ENCODE results near the gene FILIP1L.

Gene FILIP1L

DNA sequence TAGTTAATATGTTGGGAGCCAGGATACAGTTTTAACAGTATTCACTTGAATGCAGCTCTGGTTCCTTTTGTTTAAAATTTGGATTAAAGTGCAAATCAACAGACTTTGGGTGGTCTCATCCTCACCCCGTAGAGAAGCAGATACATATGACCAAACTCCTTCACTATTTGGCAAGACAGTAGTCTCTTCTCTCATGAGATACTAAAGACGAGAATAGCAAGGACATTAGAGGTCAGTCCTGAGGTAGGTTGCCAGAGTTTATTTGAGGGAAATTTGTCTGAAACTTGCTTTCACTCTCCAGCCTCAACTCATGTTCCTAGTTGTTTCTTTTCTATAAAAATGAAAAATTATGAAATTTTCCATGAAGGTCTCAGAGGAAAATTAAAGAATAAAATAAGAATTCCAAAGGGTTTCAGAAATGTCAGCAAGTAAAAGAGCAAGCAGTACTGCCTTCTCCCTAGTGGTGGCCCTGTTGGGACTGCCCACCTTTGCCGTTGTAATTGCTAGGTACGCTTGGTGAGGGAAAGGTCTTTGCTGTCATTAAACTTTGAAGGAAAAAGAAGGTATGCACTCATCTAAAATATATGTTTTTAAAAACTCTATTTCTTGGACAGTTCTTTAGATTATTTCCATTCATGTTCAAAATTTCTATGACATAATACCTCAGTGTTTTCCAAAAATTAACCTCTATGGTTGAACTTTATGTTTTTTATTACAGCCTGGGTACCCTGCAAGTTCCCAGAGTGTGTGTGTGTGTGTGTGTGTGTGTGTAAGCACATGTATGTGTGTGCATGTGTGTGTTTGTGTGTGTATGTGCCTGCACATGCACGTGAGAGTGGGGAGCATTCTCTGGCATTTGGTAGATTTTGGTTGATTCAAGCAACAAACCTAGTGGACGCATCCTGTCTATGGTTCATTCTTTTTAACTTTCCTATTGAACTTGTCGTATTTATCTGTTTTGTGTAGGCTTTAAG lies 185.2 kb downstream of the FILIP1L start:
- ATAC-seq (replicated peaks; ENCODE audit: extremely low read depth, poor library complexity, severe bottlenecking), result no peak
- DNase-seq (ENCODE audit: low spot score in 2 of 2), result no peak
- Mint-ChIP-seq H3K4me3 (no peak overlapping the region), H3K36me3 (ENCODE audit: insufficient read depth) (peaks cover 1% of the 10 kb centered on the region), H3K4me1 (no peaks in the 10 kb centered on the region), H3K27ac (ENCODE audit: low read depth) (no peak overlapping the region), H3K9me3 (no peaks in the 10 kb centered on the region), H3K27me3 (no peaks in the 10 kb centered on the region)

DNA sequence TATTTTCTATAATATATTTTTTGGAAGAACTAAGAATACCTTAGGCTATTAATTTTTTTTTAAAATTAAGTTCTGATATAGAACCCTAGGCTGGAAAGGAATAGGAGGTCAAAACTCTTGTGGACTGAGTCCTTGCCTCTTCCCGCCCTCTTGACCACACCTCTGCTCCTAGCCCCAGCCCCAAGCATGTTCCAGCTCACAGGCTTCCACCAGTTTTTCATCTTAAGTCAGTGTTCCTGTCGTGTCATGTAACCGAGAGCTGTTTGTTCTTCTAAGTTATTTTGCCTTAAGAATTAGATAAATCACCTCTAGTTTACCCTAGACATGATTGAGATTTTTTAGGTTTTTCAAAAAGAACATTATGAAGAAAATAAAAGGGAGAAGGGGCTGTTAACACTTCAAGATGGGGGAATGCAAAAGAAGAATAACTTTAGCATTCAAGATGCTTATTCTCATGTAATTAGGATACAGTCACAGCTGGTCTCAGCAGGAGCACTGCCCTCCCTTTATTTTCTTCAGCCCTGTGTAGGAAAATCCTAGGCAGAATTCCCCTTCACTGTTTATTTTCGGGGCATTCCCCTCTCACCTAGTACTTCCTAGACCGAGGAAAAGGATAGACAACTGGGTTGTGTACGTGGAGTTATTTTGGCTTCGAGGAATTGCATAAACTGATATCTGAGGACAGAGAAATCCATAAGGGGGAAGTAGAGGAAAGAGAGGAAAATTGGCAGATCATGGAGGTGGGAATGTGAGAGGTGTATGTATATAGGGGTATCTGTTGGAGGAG lies 186.4 kb downstream of the FILIP1L start:
- Mint-ChIP-seq H3K9me3 (no peaks in the 10 kb centered on the region), H3K4me3 (no peak overlapping the region), H3K27me3 (no peaks in the 10 kb centered on the region), H3K4me1 (peaks cover 8% of the 10 kb centered on the region), H3K36me3 (ENCODE audit: insufficient read depth) (peaks cover 1% of the 10 kb centered on the region), H3K27ac (ENCODE audit: low read depth) (no peak overlapping the region)
- no peak for ATAC-seq (replicated peaks; ENCODE audit: extremely low read depth, poor library complexity, severe bottlenecking)
- DNase-seq (ENCODE audit: low spot score in 2 of 2), result no peak

DNA sequence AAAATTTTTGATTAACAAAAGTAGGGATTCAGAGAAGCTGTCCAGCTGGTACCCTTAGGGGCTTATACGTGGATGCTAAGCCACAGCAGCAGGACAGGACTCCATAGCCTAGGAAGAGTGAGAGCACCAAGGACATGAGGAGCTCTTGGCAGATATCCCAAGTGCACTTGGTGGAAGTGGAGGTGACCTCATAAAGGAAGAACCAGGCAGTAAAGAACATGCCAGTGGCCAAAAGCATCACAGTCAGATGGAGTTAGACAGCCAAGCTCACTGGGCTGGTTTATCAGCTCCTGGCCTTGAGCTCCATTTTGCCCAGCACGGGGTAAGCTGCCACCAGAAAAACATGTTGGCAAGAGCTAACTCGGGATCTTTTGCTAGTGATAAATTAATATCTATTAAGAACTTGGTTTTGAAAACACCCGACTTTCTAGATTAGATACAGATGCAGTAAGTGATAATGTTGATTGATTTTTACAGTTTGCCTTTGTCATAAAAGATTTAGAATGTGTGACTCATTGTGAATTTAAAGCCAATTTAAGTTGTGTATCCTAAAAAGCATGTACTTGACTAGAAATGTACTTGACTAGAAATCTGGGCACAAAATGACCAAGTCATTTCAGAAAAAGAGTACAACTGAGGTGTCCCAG lies 188.6 kb downstream of the FILIP1L start:
- no peak for DNase-seq (ENCODE audit: low spot score in 2 of 2)
- no peaks in the 10 kb centered on the region for H3K9me3 Mint-ChIP-seq
- peaks cover 15% of the 10 kb centered on the region for H3K4me1 Mint-ChIP-seq
- H3K4me3 Mint-ChIP-seq, result no peak overlapping the region
- no peak for ATAC-seq (replicated peaks; ENCODE audit: extremely low read depth, poor library complexity, severe bottlenecking)
- H3K27ac Mint-ChIP-seq (ENCODE audit: low read depth), result no peak overlapping the region
- no peaks in the 10 kb centered on the region for H3K36me3 Mint-ChIP-seq (ENCODE audit: insufficient read depth)
- H3K27me3 Mint-ChIP-seq, result no peaks in the 10 kb centered on the region

DNA sequence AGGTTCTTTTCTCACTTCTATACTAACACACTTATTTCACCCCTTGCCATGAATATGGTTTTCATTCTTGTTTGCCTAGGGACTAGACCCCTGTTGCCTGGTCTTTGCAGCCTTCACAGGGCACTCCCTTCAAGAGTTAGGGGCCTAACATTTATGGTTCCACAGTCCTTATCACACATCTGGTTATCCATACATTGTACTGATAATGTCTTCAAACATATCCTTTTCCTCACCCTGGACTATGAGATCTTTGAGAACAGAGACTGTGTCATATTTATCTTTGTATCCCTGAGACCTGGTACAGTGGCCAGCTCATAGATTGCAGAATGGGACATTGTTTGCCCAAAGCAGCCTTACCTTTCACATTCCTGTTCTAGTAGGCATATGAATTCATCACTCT lies 190.4 kb downstream of the FILIP1L start:
- no peaks in the 10 kb centered on the region for H3K27me3 Mint-ChIP-seq

DNA sequence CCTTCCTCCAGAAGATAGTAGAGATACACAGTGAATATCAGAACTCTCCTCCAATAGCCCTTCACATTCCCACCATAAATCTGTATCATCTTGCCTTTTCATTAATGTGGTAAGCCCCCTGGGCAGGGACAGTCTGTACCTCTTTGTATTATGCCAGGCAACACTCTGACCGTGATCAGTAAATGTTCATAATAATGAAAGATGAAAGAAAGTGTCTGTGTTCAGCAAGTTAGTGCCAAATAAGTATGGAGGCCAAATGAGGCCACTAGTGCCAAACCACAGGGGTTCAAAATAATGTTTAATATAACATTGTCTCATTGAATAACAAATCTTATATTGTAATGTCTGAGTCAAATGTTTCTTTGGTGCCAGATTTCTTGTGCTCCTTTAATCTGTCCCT lies 192.3 kb downstream of the FILIP1L start:
- no peaks in the 10 kb centered on the region for H3K36me3 Mint-ChIP-seq (ENCODE audit: insufficient read depth)
- ATAC-seq (replicated peaks; ENCODE audit: extremely low read depth, poor library complexity, severe bottlenecking) (no peak), DNase-seq (ENCODE audit: low spot score in 2 of 2) (no peak)
- H3K9me3 Mint-ChIP-seq, result no peaks in the 10 kb centered on the region
- H3K27me3 Mint-ChIP-seq, result no peaks in the 10 kb centered on the region
- H3K4me3 Mint-ChIP-seq, result no peak overlapping the region
- no peak overlapping the region for H3K27ac Mint-ChIP-seq (ENCODE audit: low read depth)
- peaks cover 16% of the 10 kb centered on the region for H3K4me1 Mint-ChIP-seq

More for the DNA sequence above, 190.4 kb downstream of the FILIP1L start:
- no peak overlapping the region for H3K27ac Mint-ChIP-seq (ENCODE audit: low read depth)
- H3K36me3 Mint-ChIP-seq (ENCODE audit: insufficient read depth), result no peaks in the 10 kb centered on the region
- ATAC-seq (replicated peaks; ENCODE audit: extremely low read depth, poor library complexity, severe bottlenecking) (no peak), DNase-seq (ENCODE audit: low spot score in 2 of 2) (no peak)
- H3K9me3 Mint-ChIP-seq, result no peaks in the 10 kb centered on the region
- no peak overlapping the region for H3K4me3 Mint-ChIP-seq
- H3K4me1 Mint-ChIP-seq, result peaks cover 16% of the 10 kb centered on the region

DNA sequence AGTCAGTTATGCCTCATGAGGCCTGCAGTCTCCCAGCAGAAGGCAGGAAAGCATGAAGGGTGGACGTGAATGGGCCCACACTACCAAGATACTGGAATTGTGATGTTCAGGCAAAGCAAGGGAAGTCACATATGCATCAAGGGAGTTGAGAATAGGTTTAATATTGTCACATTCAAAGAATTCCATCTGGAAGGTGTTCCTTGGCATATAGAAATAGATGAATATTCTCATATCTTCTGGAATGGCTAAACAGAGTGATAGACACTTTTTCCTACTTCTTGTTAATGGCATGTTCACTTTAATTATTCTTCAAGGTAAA lies 193.0 kb downstream of the FILIP1L start:
- peaks cover 16% of the 10 kb centered on the region for H3K4me1 Mint-ChIP-seq
- H3K36me3 Mint-ChIP-seq (ENCODE audit: insufficient read depth), result peaks cover 1% of the 10 kb centered on the region
- H3K27me3 Mint-ChIP-seq, result no peaks in the 10 kb centered on the region
- H3K4me3 Mint-ChIP-seq, result no peak overlapping the region
- no peak overlapping the region for H3K27ac Mint-ChIP-seq (ENCODE audit: low read depth)
- no peaks in the 10 kb centered on the region for H3K9me3 Mint-ChIP-seq
- no peak for ATAC-seq (replicated peaks; ENCODE audit: extremely low read depth, poor library complexity, severe bottlenecking)
- DNase-seq (ENCODE audit: low spot score in 2 of 2), result no peak

DNA sequence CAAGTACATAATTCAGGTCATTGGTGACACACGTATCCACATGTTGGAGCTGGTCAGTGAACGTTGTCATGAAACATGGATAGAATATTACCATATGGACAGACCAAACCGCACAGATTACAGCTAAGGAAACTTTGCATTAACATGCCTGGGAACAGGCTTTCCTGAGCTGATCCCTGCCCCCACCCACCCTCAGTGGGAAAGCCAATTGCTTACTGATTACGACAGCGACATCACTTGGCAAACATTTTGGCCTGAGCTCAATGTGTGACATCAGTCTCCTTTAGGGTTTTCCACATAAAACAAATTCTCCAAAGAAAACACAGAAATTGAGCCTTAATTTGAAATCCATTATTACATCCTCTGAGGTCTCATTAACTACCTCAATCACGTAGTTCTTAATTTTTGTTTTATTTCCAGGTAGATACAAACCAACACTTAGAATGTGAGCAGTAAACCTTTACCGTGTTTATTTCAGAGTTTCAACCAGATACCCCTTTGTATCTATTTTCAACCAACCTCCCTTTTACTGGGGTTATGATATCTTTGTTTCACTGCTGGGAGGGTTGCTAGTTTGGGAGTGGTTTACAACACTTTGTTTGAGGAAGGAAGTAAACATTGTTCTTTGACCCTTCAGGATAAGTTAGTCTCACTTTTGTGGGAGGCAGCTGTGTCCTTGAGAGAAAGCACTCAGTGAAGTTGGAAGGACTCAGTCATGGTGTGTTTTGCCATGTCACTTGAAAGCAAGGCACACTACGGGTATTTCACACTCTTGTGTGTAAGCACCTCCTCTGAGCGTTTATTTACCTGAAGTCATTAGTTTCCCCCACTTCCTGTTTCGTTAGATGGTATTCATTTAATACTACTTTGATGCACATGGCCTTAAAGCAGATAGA lies 193.6 kb downstream of the FILIP1L start:
- Mint-ChIP-seq H3K27me3 (no peaks in the 10 kb centered on the region), H3K4me1 (peaks cover 16% of the 10 kb centered on the region), H3K36me3 (ENCODE audit: insufficient read depth) (peaks cover 1% of the 10 kb centered on the region), H3K9me3 (no peaks in the 10 kb centered on the region), H3K27ac (ENCODE audit: low read depth) (no peak overlapping the region), H3K4me3 (no peak overlapping the region)
- ATAC-seq (replicated peaks; ENCODE audit: extremely low read depth, poor library complexity, severe bottlenecking) (no peak), DNase-seq (ENCODE audit: low spot score in 2 of 2) (no peak)

DNA sequence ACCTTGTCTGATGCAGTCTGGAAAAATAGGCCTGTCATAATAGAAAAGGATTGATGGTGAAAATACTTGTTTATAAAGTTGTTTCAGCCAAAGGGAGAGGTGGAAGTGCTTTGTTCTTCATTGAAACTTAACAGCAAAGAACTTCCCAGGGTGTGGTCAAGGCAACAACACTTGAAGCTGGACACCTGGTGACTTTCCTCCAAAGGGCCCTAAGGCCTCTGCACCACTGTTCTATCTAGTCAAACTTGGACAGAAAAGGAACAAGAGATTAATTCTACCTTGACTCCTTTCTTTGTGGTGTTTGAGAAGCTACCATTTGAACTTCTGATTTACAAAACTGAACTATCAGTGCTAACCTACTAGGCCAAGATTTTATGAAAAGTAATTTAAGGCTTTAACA lies 194.6 kb downstream of the FILIP1L start:
- Mint-ChIP-seq H3K27me3 (no peaks in the 10 kb centered on the region), H3K27ac (ENCODE audit: low read depth) (no peak overlapping the region), H3K36me3 (ENCODE audit: insufficient read depth) (peaks cover 1% of the 10 kb centered on the region), H3K9me3 (no peaks in the 10 kb centered on the region), H3K4me1 (peaks cover 16% of the 10 kb centered on the region), H3K4me3 (no peak overlapping the region)
- ATAC-seq (replicated peaks; ENCODE audit: extremely low read depth, poor library complexity, severe bottlenecking) (no peak), DNase-seq (ENCODE audit: low spot score in 2 of 2) (no peak)

DNA sequence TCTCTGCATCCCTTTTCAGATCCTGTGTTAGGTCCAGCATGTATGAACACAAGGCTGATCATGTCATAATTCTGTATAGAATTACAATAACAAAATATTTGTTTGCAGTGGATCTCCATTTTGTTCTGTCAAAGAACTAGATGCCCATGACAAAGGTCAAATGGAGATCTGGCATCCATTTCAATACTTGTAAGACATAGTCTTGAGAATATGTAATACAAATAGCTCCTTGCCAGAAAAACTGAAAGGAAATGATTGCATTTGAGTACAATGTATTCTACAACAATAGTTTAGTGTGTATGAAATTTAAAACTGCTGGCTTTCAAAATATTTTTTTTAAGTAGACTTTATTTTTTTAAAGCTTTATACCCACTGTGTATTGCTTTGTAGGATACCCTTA lies 195.6 kb downstream of the FILIP1L start:
- no peak for ATAC-seq (replicated peaks; ENCODE audit: extremely low read depth, poor library complexity, severe bottlenecking)
- peaks cover 16% of the 10 kb centered on the region for H3K4me1 Mint-ChIP-seq
- no peaks in the 10 kb centered on the region for H3K9me3 Mint-ChIP-seq
- H3K4me3 Mint-ChIP-seq, result no peak overlapping the region
- H3K36me3 Mint-ChIP-seq (ENCODE audit: insufficient read depth), result peaks cover 1% of the 10 kb centered on the region
- no peak overlapping the region for H3K27ac Mint-ChIP-seq (ENCODE audit: low read depth)
- H3K27me3 Mint-ChIP-seq, result no peaks in the 10 kb centered on the region
- DNase-seq (ENCODE audit: low spot score in 2 of 2), result no peak

DNA sequence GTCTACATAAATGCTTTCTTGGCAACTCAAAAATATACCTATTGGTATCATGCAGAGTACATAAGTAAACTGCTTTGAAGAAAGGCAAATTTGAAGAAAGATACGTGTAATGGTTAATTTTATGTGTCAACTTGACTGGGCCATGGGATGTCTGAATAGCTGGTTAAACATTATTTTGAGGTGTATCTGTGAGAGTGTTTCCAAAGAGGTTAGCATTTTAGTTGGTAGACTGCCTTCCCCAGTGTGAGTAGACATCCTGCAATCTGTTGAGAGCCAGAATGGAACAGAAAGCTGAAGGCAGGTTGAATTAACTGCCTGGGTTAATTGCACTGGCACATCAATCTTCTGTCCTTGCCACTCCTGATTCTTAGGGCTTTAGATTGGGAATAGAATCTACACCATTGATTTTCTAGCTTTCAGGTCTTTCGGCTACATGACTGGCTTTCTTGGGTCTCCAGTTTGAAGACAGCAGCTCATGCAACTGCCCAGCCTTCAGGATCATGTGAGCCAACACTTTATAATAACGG lies 198.3 kb downstream of the FILIP1L start:
- peaks cover 3% of the 10 kb centered on the region for H3K4me1 Mint-ChIP-seq
- no peaks in the 10 kb centered on the region for H3K9me3 Mint-ChIP-seq
- H3K4me3 Mint-ChIP-seq, result no peak overlapping the region
- peaks cover 1% of the 10 kb centered on the region for H3K36me3 Mint-ChIP-seq (ENCODE audit: insufficient read depth)
- DNase-seq (ENCODE audit: low spot score in 2 of 2) (no peak), ATAC-seq (replicated peaks; ENCODE audit: extremely low read depth, poor library complexity, severe bottlenecking) (no peak)
- H3K27ac Mint-ChIP-seq (ENCODE audit: low read depth), result no peak overlapping the region
- H3K27me3 Mint-ChIP-seq, result no peaks in the 10 kb centered on the region

DNA sequence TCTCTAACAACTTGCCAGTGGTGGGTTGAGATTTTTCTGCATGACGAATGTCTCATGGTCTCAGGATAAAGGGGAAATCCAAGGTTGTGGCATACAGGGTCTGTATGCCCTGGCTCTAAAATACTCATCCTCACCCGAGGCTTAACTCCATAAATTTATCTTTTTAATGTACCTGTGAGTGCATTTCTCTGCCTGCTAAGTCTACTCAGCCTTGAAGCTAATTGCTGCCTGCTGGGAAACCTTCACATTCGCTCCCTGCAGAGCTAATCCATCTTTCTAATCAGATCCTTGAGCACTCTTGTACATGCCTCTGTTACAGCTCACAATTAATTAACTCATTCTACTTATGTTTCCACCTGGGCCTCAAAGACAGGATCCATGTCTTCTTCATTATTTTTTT lies 202.9 kb downstream of the FILIP1L start:
- H3K27me3 Mint-ChIP-seq, result no peaks in the 10 kb centered on the region
- H3K36me3 Mint-ChIP-seq (ENCODE audit: insufficient read depth), result no peaks in the 10 kb centered on the region
- ATAC-seq (replicated peaks; ENCODE audit: extremely low read depth, poor library complexity, severe bottlenecking) (no peak), DNase-seq (ENCODE audit: low spot score in 2 of 2) (no peak)
- no peak overlapping the region for H3K27ac Mint-ChIP-seq (ENCODE audit: low read depth)
- H3K4me3 Mint-ChIP-seq, result no peak overlapping the region
- no peaks in the 10 kb centered on the region for H3K4me1 Mint-ChIP-seq
- no peaks in the 10 kb centered on the region for H3K9me3 Mint-ChIP-seq
